SKM-1 treated with dmso at 0.1 percent for 144 hours (cell line): ENCODE measurements around the gene APOC4.
"Not testable (repeated sequence)": the region's sequence is repeated elsewhere in the genome, so short reads cannot be mapped to it uniquely, and the experiment has no call there.

Experiments
- DNase-seq: peaks from one replicate; lab custom pipeline; 2025; ENCODE audit not compliant: unreplicated experiment; lab: John Stamatoyannopoulos, UW

APOC4 gene

DNA sequence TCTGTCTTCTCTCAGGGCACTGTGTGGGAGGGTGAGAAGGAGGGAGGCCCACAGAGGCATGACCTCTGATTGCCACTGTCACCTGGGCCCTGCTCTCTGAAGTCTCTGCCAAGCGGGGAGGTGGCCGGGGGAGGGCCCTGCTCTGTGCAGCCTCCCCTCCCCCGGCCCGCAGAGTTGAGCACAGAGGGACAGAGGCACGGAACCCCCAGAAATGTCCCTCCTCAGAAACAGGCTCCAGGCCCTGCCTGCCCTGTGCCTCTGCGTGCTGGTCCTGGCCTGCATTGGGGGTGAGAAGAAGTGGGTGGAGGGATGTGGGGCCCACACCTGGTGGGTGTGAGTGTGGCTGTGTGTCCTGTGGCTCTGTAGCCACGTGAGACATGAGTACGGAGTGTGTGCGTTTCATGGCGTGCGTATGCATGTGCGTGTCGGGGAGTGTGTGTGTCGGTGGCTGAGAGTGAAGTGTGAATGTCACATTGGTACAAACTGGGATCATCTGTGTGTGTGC is at the start of gene APOC4:
TSS of gene APOC4 (plus strand) at position 171 of the 505 bp plus-strand sequence. CDS start at position 212, 41 bp downstream.
- no peak for DNase-seq

GRCh38 chr19:44892932-44893331 is 49.1 kb upstream of the APOC4 start:
- DNase-seq: no peak

GRCh38 chr19:44893332-44894051 is 48.5 kb upstream of the APOC4 start:
- DNase-seq: no peak

- no peak for DNase-seq
Measured at GRCh38 chr19:44894052-44894400, 48.0 kb upstream of the APOC4 start.

DNA sequence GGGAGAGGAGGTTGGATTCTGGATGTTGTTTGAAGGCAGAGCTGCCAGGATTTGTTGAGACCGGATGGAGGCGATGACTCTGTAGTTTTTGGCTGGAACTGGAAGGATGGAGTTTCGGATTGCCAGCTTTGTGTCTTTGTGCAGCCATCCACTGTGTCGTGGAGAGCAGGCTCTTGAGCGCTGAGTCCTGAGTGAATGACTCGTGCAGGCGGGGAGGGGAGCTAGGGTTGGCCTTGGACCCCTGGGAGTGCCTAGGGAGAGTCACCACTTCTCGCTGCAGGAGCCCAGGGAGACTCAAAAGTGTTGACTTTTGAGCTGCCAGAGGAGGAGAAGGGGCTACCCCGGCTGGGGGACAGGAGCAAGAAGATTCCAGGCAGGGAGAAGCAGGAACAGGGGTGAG is 47.1 kb upstream of the APOC4 start:
- no peak for DNase-seq

DNA sequence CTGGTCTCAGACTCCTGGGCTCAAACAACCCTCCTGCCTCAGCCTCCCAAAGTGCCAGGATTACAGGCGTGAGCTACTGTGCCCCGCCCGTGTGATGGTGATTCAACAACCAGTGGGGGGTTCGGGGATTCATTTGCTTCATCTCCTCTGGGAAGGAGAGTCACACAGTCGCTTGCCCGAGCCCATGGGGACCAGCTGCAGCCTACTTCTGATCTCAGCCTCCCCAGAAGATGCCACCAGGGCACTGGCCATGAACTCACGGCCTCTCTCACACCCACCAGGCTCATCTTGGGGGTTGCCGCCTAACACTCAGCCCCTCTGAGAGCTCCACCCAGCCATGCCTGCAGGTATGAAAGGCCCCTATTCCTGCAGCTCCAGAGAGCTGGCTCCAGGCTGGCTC is 44.2 kb upstream of the APOC4 start:
- DNase-seq: no peak

- no peak for DNase-seq
Measured at GRCh38 chr19:44900328-44901244, 41.5 kb upstream of the APOC4 start.

GRCh38 chr19:44903216-44903601 is 38.8 kb upstream of the APOC4 start:
- DNase-seq: no peak

DNA sequence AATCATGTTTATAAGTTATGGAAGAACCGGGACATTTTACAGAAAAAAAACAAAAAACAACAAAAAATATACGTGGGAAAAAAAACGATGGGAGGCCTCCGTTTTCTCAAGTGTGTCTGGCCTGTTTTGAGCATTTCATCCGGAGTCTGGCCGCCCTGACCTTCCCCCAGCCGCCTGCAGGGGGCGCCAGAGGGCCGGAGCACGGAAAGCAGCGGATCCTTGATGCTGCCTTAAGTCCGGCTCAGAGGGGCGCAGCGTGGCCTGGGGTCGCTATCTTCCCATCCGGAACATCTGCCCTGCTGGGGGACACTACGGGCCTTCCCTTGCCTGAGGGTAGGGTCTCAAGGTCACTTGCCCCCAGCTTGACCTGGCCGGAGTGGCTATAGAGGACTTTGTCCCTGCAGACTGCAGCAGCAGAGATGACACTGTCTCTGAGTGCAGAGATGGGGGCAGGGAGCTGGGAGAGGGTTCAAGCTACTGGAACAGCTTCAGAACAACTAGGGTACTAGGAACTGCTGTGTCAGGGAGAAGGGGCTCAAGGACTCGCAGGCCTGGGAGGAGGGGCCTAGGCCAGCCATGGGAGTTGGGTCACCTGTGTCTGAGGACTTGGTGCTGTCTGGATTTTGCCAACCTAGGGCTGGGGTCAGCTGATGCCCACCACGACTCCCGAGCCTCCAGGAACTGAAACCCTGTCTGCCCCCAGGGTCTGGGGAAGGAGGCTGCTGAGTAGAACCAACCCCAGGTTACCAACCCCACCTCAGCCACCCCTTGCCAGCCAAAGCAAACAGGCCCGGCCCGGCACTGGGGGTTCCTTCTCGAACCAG is 38.2 kb upstream of the APOC4 start:
- DNase-seq: no peak

DNA sequence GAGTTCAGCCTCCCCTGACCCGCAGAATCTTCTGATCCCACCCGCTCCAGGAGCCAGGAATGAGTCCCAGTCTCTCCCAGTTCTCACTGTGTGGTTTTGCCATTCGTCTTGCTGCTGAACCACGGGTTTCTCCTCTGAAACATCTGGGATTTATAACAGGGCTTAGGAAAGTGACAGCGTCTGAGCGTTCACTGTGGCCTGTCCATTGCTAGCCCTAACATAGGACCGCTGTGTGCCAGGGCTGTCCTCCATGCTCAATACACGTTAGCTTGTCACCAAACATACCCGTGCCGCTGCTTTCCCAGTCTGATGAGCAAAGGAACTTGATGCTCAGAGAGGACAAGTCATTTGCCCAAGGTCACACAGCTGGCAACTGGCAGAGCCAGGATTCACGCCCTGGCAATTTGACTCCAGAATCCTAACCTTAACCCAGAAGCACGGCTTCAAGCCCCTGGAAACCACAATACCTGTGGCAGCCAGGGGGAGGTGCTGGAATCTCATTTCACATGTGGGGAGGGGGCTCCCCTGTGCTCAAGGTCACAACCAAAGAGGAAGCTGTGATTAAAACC is 37.5 kb upstream of the APOC4 start:
- DNase-seq: no peak

DNA sequence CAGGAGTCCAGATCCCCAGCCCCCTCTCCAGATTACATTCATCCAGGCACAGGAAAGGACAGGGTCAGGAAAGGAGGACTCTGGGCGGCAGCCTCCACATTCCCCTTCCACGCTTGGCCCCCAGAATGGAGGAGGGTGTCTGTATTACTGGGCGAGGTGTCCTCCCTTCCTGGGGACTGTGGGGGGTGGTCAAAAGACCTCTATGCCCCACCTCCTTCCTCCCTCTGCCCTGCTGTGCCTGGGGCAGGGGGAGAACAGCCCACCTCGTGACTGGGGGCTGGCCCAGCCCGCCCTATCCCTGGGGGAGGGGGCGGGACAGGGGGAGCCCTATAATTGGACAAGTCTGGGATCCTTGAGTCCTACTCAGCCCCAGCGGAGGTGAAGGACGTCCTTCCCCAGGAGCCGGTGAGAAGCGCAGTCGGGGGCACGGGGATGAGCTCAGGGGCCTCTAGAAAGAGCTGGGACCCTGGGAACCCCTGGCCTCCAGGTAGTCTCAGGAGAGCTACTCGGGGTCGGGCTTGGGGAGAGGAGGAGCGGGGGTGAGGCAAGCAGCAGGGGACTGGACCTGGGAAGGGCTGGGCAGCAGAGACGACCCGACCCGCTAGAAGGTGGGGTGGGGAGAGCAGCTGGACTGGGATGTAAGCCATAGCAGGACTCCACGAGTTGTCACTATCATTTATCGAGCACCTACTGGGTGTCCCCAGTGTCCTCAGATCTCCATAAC is 36.4 kb upstream of the APOC4 start, which contains the start of gene APOE:
TSS of gene APOE (plus strand) at position 360 of the 724 bp plus-strand sequence. CDS start 829 bp downstream, outside the sequence.
- no peak for DNase-seq

GRCh38 chr19:44907613-44908012 is 34.4 kb upstream of the APOC4 start:
- no peak for DNase-seq

DNA sequence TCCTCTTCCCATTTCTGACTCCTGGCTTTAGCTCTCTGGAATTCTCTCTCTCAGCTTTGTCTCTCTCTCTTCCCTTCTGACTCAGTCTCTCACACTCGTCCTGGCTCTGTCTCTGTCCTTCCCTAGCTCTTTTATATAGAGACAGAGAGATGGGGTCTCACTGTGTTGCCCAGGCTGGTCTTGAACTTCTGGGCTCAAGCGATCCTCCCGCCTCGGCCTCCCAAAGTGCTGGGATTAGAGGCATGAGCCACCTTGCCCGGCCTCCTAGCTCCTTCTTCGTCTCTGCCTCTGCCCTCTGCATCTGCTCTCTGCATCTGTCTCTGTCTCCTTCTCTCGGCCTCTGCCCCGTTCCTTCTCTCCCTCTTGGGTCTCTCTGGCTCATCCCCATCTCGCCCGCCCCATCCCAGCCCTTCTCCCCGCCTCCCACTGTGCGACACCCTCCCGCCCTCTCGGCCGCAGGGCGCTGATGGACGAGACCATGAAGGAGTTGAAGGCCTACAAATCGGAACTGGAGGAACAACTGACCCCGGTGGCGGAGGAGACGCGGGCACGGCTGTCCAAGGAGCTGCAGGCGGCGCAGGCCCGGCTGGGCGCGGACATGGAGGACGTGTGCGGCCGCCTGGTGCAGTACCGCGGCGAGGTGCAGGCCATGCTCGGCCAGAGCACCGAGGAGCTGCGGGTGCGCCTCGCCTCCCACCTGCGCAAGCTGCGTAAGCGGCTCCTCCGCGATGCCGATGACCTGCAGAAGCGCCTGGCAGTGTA is 33.8 kb upstream of the APOC4 start:
- DNase-seq: no peak

GRCh38 chr19:44908836-44909261 is 33.2 kb upstream of the APOC4 start:
- DNase-seq: no peak

DNA sequence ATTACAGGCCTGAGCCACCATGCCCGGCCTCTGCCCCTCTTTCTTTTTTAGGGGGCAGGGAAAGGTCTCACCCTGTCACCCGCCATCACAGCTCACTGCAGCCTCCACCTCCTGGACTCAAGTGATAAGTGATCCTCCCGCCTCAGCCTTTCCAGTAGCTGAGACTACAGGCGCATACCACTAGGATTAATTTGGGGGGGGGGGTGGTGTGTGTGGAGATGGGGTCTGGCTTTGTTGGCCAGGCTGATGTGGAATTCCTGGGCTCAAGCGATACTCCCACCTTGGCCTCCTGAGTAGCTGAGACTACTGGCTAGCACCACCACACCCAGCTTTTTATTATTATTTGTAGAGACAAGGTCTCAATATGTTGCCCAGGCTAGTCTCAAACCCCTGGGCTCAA is 32.3 kb upstream of the APOC4 start:
- no peak for DNase-seq

DNA sequence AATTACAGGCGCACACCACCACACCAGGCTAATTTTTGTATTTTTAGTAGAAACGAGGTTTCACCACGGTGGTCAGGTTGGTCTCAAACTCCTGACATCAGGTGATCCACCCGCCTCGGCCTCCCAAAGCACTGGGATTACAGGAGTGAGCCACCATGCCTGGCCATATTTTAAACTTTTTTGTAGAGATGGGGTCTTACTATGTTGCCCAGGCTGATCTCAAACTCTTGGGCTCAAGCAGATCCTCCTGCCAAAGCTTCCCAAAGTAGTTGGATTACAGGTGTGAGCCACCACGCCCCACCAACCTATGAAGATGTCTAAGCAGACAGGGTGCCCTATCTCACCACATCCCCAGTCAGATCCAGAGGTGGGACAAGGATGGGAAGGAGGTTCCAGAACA is 30.1 kb upstream of the APOC4 start:
- DNase-seq: not testable (repeated sequence)

DNA sequence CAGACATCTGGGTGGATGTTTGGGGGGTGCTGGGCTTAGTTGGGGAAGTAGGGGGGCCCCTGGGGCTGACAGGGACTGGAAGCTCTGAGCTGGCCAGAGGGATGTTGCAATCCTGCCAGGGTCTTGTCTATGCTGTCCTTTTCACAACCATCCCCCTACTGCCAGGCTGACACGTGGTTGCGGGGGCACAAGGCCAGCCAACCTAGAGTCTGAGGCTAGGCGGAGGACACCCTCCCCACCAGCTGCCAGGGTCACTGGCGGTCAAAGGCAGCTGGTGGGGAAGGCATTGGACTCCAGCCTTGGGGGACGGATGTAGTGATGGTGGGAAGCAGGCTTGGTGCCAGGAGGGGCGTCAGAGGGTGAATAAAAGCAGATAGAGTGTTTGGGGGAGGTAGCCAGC is 29.2 kb upstream of the APOC4 start:
- DNase-seq: no peak

- DNase-seq: not testable (repeated sequence)
Measured at GRCh38 chr19:44913512-44914432, 28.3 kb upstream of the APOC4 start.
